Heart left ventricle (tissue), 13 donors: ENCODE data around the gene MOGAT1.

Experiments used
- CTCF ChIP-seq, 12 donors: fragments of 200-600 bp; sonication (generic) in 4 of 12; IDR thresholded peaks; one replicate each; pipeline versions ENCODE4 v1.5.0 to v1.8.0; 2018 to 2022; ENCODE audit warnings: antibody characterized with exemption in 12 of 12, mild to moderate bottlenecking in 5 of 12
- POLR2A ChIP-seq, 2 donors: fragments of 450-650 bp; IDR thresholded peaks; one replicate each; pipeline ENCODE4 v1.6.1; 2017; ENCODE audit warnings: antibody characterized with exemption in 2 of 2, mild to moderate bottlenecking in 2 of 2, moderate library complexity in 2 of 2
- donor health status: ischemic (EF 13 %, LVEDD 7.1; RV severe dilation, severe dysfunction).
- donor health status: DM: no; HTN: yes; CAD: no.
- donor health status: DM: no; HTN: no; CAD: no.
- donor health status: ischemic (EF 25% LVEDD 6.9; RV normal size, moderate dysfunction).
- donor health status: ischemic (EF 25% LVEDD 5.7; RV mildly dilated, moderate dysfunction).
- donor health status: ischemic (EF 35%, LVEDD 5.7; RV mildly dilated, moderate dysfunction).
- donor health status: nonischemic (EF 11% LVEDD 7.7; RV severe dilation, severe dysfunction).
- donor health status: DM: yes; HTN: yes; CAD: no.
- donor health status: PGD.
- donor health status: ischemic (EF 29% LVEDD 5.4; RV normal size, mild dysfunction).
- donor health status: nonischemic (EF 23%, LVEDD 6.1; RV moderate dilation, normal function).

GRCh38 chr2:222677981-222678380 is 6.5 kb downstream of the MOGAT1 start:
- TF ChIP-seq CTCF (IDR thresholded peaks at IDR 0.05) = no peak
- no peak for TF ChIP-seq POLR2A (IDR thresholded peaks at IDR 0.05)
